NCI-H526 (cell line): ENCODE measurements around the gene STX18.

Experiments used
- DNase-seq, 2 experiments: peaks; one replicate each; lab custom pipeline; 2025; lab: John Stamatoyannopoulos, UW

The STX18 gene

DNA sequence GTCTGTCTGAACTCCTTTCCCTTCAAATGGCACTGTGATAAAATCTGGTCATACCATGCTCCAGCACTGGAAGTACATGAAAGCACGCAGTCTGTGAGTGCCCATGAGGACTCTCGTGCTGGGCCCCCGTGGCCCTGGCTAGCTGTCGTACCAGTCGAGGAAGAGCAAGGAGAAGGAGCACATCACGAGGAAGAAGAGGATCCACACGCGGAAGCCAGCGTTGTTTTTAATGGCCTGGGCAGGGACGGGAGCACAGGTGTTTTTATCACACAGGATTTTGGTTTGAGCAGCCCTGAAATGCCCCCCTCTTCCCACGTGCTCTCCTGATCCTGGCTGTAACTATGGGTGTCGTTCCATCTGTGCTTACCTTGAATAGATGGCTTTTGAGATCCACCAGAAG lies 122.0 kb downstream of the STX18 start:
- DNase-seq = no peak

DNA sequence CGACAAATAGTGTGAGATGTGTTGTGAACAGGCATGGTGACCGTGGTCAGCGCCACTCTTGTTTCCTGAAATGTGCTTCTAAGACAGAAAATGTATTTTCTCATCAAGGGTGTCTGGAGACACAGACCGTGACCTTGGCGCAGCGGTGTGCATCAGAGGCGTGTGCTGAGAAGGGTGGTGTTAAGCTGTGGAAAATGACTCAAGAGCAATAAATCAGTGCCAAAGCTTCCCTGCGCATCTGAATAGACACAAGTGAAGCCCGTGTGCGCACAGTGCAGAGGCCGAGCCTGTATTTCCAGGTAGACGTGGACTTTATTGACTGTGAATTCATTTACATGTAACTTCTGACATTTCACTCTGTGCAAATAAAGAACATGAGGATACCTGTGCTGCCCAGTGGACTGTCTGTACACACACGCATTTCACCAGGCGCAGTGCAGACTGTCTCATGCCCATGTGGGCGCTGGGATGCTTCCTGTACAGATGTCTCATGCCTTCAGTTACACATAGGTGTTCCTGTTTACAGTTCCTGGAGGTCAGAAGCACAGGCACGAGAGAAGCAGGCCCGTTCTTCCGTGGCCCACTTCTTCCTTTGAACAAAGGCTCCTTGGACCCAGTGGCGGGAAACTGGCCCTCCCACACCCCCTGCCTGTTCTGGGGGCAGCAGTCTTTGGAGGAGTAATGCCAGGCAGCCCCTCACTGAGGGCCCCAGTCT lies 123.0 kb downstream of the STX18 start:
- DNase-seq = peak; percentile 37 to 61

DNA sequence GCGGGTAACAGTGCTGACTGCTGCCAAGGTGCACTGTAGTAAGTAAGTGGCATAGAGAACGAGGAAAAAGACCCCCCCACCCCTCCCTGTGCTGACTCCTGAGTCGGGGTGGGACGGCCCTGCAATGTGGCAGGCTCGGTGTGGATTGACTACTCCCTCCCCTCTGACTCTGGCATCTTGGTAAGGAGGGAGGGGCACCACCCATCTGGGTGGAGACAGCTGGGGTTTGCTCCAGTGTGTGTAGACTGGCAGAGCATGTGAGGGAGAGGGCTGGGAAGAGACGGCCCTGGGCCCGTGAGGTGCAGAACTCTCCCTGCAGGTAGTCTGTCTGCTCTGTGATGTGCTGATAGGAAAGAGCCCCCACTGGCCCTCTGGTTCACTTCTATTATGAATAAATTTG lies 124.0 kb downstream of the STX18 start:
- DNase-seq = no peak

DNA sequence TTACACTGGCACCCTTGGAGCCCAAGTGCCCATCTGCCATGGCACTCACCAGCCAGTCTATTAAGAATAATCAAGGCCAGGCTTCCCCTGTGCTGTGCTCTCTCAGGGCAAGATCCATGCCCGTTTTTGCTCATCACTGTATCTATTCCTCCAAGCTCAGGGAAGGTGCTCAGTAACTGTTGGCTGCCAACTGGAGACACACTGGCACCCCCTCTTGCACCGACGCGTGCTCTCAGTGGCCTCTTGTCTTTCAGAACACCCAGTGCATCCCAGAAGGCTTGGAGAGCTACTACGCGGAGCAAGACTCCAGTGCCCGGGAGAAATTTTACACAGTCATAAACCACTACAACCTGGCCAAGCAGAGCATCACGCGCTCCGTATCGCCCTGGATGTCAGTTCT lies 124.9 kb downstream of the STX18 start:
- DNase-seq = no peak

DNA sequence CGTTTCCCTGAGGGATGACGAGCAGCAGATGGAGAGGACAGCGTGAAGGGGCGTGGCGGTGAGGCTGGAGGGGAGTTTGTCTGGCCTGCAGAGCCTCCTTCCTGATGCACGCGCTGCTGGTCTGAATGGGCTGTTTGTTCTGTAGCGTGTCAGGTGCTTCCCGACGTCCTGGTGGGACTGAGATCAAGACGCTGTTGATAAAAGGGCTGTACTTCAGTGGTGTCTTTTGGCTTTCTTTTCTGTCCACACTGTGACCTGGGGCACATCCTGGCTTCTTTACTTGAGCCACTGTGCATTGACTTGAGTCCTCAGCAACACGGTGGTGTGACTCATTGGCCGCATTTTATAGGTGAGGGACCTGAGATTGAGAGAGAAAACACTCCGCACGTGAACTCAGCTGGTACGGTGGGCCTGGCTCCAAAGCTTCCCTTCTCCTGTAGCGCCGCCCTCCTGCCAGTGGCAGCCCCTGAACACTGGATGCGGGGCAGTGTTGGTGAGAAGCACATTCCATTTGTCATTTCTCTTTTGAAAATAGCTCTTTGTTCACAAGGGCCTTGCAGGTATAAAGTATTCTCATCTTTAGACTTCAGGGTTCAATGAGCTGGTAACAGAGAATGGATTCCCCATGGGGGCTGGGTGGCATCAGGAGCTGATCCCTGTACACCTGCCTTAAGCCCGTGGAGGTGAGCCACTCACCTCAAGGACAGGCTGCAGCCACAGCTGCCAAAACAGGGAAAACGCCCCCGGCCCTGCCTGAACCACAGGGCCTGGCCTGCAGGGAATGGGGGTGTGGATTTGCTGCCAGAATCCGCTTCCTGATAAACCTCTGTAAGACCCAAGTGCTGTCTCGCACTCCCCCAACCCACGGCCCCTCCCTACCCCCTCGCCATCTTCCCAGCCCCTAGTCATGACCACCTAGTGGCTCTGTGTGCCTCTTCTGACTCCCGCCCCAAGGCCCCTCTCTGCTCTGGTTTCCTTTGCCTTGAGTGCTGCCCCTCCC lies 125.7 kb downstream of the STX18 start:
- DNase-seq = no peak

- no peak for DNase-seq
Observed at GRCh38 chr4:4415107-4415805, 126.6 kb downstream of the STX18 start.

GRCh38 chr4:4413806-4414205 lies 128.0 kb downstream of the STX18 start:
- DNase-seq = no peak

DNA sequence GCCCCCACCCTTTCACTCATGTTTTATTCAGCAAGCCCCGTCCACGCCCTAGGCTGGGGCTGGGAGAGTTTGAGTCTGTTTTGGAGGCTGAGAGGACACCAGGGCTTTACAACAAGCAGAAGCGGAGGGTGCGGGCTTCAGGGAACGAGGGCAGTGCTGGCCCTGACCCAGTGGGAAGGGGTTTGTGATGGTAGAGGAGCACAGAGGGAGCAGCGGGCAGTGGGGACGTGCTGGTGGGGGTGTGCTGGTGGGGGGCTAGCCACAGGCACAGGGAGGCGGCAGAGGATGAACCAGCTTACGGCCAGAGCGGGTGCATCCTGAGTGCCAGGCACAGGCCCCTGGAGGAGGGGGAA lies 128.5 kb downstream of the STX18 start:
- no peak for DNase-seq

GRCh38 chr4:4412641-4413372 lies 129.0 kb downstream of the STX18 start:
- no peak for DNase-seq

DNA sequence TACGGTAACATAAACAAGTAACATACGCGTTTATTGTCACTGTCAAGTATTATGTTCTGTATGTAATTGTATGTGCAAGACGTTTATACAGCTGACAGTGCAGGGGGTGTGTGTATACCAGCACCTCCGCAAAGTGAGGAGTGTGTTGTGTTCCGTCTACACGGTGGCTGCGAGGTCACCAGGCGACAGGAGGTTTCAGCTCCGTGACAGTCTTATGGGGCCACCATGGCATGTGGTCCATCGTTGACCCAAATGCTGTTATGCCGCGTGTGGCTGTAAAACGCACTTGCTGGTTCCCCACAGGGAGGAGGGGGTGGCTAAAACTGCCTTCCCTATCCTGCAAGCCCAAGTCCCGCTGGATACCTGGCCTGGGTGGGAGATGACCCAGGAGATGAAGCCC lies 129.9 kb downstream of the STX18 start:
- no peak for DNase-seq

DNA sequence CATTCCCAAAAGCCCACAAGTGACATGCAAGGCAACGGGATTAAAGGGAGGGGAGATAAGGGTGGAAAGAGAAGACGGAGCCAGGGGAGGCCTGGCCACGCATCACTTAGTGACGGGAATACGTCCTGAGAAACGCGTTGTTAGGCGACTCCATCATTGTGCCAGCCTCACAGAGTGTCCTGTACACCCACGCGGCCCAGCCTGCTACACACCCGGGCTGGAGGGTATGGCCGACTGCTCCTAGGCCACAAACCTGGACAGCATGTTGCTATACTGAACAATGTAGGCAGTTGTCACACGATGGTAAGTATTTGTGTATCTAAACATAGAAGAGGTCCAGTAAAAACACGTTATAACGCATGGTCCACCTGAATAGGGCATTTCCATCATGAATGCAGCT lies 131.6 kb downstream of the STX18 start:
- DNase-seq = no peak

DNA sequence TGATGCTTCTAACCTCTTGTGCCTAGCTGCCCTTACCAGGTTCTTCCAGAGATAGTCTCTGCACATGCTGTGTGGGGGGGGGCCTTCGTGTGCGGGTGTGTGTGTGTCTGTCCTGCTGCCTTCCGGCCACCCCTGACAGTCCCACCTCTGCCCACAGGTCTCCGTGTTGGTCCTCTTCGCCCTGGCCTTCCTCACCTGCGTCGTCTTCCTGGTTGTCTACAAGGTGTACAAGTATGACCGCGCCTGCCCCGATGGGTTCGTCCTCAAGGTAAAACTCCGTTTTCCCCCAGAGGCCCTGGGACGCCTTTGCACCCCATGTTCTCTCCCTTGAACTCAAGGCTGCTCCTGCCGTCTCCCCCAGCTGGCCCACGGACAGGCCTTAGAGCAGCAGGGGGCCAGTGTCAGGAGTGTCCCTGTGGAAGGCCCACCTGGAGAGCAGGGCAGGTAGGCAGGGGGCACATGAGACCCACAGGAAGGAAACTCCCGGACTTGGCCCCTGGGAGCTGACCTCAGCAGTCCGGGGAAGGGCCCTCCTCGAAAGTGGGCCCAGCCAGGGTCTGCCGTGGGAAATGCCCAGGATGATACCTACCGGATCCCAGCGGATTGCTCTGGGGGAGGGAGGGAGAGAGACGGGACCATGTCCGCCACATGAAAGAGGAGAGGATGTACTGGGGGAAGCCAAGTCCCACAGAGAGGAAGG lies 132.3 kb downstream of the STX18 start:
- DNase-seq = no peak

DNA sequence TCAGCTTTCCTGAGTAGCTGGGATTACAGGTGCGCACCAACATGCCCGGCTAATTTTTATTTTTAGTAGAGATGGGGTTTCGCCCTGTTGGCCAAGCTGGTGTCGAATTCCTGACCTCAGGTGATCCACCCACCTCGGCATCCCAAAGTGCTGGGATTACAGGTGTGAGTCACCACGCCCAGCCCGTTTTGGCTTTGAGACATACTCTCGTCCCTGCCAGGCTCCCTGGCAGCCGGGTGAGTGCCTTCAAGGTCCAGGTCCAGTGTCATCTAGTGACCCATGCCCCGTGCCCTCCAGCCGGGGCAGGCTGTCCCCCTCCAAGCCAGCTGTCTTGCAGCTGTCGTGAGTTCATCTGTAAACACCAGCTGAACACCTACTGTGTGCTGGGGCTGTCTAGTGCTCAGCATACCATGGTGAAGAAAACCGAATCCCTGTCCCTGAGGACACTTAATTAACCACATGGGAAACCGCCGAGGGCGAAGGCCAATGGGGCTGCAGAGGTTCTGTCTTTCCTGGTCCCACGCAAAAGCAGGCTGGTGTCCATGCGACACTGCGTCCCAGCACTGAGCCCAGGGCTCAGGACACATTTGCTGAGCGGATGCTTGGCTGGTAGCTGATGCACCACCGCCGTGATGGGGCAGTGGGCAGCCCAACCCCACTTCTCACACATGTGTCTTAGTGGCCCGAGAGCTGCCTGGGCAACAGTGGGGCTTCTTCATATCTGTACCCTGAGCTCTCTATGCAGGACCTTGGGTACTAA lies 133.1 kb downstream of the STX18 start:
- DNase-seq = no peak

GRCh38 chr4:4408132-4408523 lies 133.7 kb downstream of the STX18 start:
- DNase-seq = no peak

GRCh38 chr4:4407299-4408131 lies 134.3 kb downstream of the STX18 start:
- no peak for DNase-seq

DNA sequence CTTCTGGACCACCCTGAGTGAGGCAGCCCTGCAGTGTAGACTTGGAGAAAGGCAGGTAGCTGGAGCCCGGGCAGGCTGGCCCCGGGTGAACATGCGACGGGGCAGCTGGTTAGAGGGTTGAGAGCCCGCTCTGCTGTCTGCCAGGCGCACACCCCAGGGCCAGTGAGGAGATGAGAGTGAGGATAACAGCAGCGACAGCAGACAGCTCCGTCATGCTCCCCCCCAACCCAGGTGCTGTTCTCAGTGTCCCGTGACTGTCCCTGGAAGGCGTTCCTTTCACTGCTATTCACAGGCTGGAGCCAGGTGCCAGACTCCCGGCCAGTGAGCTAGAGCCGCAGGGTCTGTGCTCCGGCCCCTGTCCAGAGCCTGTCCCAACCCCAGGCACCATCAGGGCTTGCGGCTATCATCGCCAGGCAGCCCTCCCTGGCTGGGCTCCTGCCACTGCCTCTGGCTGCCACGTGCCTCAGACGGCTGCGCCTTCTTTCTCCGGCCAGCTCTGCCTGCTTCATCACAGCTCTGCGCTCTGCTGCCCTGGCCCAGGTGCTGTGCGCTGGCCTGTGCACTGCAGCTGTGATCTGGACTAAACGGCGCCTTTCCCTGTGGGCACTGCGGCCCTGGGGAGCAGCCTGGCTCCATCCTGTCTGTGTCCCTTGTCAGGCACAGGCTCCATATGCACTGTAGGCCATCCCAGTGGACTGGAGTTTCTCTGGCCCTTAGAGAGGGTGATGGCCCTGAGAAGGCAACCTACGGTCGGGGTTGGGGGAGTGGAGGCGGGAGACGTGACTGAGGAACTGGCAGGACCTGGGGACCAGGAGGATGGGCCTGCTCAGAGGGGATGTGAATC lies 135.2 kb downstream of the STX18 start:
- DNase-seq = peak in 1 of 2 experiments; percentile 50

DNA sequence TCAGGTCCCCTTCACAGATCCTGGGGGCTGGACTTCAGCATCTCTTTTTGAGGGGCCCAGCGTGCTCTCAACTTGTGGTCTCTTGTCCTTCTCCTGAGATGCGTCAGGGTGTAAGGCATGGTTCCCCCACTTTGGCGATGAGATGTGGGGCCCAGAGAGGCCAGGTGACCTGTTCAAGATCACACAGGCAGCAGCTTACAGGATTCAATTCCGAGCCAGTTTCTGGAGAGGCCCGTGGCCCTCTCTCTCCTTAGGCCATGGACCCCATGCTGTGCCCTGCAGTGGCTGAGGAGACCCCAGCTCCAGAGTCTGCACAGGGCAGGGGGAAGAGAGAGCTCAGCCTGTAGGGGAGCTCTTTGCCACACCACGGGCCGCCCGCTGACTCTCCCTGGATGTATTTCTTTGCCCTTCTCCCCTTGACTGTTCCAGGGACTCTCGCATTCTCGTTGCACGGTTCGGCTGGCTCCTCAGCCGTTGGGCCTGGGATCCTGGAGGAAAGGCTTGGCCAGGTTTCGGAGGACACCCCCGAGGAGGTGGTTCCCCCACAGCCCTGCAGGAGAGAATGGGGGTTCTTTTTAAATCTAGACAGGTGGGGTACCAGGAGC lies 136.4 kb downstream of the STX18 start:
- DNase-seq = no peak

DNA sequence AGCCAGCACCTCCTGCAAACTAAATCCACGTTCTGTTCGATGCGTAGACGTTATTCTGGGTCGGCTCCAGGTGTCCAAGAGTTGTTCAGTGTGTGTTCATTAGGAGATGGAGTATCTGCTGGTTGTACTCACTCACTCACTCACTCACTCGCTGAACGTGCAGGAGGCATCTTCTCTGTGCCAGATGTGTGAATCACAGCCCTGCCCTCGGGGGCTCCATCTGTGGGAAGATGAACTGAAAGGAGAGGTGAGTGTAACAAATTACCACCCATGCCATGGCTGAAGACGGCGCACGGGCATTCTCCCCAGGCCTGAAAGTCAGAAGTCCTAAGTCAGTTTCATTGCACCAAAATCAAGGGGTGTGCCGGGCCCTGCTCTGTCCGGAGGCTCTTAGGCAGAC lies 138.9 kb downstream of the STX18 start:
- DNase-seq = no peak
